SK-N-SH (cell line): ENCODE results near the gene ANKRD33B. TPM values are rescaled to one million over a fixed set of nuclear protein-coding genes. Genes with fewer than 3 reads are reported as not detected.

Experiments
- CTCF ChIA-PET: fragments of 300-600, 350-600 bp; formaldehyde crosslinking; extraction: SDS; loops from one replicate; lab custom pipeline; 2021; lab: Yijun Ruan, JAX
- POLR2A ChIA-PET: fragments of 350-600 bp; sonication (Branson Sonifier 250); formaldehyde crosslinking; extraction: SDS; loops from one replicate; lab custom pipeline; 2020; ENCODE audit warnings: antibody characterized with exemption, inconsistent platforms; lab: Yijun Ruan, JAX
- DNase-seq: peaks from one replicate; pipeline ENCODE4 v3.0.0; 2012
- H2AFZ ChIP-seq: fragments of 200-600 bp; sonication (generic); 2 replicates; pipeline ENCODE4 v1.8.1; 2016; ENCODE audit warnings: antibody characterized with exemption, mild to moderate bottlenecking, low read depth
- H3F3A ChIP-seq: fragments of 200-600 bp; sonication (generic); replicated peaks from 2 replicates; pipeline ENCODE3; 2016; ENCODE audit warnings: antibody characterized with exemption, mild to moderate bottlenecking; ENCODE audit not compliant: insufficient read depth
- H3K27ac ChIP-seq, 2 experiments: fragments of 200-500 bp in 1 of 2; fragments of 200-600 bp in 1 of 2; sonication (Bioruptor generic) in 1 of 2; sonication (generic), shearing (Covaris generic) in 1 of 2; 2 replicates each; pipeline versions ENCODE4 v1.5.1 to v1.6.1; 2014 to 2016; ENCODE audit warnings: low read depth in 2 of 2, inconsistent platforms in 1 of 2, low read length in 1 of 2, mild to moderate bottlenecking in 1 of 2, mixed read lengths in 1 of 2
- H3K27me3 ChIP-seq: fragments of 200-600 bp; sonication (generic), shearing (Covaris generic); 2 replicates; pipeline ENCODE4 v1.6.1; 2016; ENCODE audit warnings: mixed run types; ENCODE audit not compliant: insufficient read depth
- H3K36me3 ChIP-seq, 2 experiments: fragments of 200-500 bp in 1 of 2; fragments of 200-600 bp in 1 of 2; sonication (Bioruptor generic) in 1 of 2; sonication (generic) in 1 of 2; replicated peaks in 1 of 2; 2 replicates each; pipeline versions ENCODE3 to v1.5.1; 2014 to 2016; ENCODE audit warnings: low read length in 1 of 2, mild to moderate bottlenecking in 1 of 2; ENCODE audit not compliant: insufficient read depth in 2 of 2, control insufficient read depth in 1 of 2
- H3K4me1 ChIP-seq, 2 experiments: fragments of 200-500 bp in 1 of 2; fragments of 200-600 bp in 1 of 2; sonication (Bioruptor generic) in 1 of 2; sonication (generic), shearing (Covaris generic) in 1 of 2; 2 replicates each; pipeline versions ENCODE4 v1.5.1 to v1.6.1; 2014 to 2016; ENCODE audit warnings: low read depth in 1 of 2, low read length in 1 of 2, mixed run types in 1 of 2; ENCODE audit not compliant: insufficient read depth in 2 of 2, control insufficient read depth in 1 of 2
- H3K4me2 ChIP-seq: fragments of 200-600 bp; sonication (generic), shearing (Covaris generic); 2 replicates; pipeline ENCODE4 v1.6.1; 2017; ENCODE audit warnings: mixed run types
- H3K4me3 ChIP-seq, 2 experiments: fragments of 200-500 bp in 1 of 2; fragments of 200-600 bp in 1 of 2; sonication (Bioruptor generic) in 1 of 2; sonication (generic), shearing (Covaris generic) in 1 of 2; 2 replicates each; pipeline versions ENCODE4 v1.5.1 to v1.8.1; 2014 to 2016; ENCODE audit warnings: low read depth in 2 of 2, inconsistent platforms in 1 of 2, low read length in 1 of 2, mild to moderate bottlenecking in 1 of 2, mixed read lengths in 1 of 2, moderate library complexity in 1 of 2
- H3K79me2 ChIP-seq: fragments of 200-600 bp; sonication (generic); 2 replicates; pipeline ENCODE4 v1.8.1; 2017; ENCODE audit warnings: mild to moderate bottlenecking; ENCODE audit not compliant: insufficient read depth
- H3K9ac ChIP-seq: fragments of 200-600 bp; sonication (generic); 2 replicates; pipeline ENCODE4 v1.6.1; 2017; ENCODE audit warnings: mixed run types
- H3K9me2 ChIP-seq: fragments of 200-600 bp; sonication (generic); 2 replicates; pipeline ENCODE4 v1.6.1; 2017; ENCODE audit warnings: mixed run types
- H3K9me3 ChIP-seq: fragments of 200-600 bp; sonication (generic); 2 replicates; pipeline ENCODE4 v1.6.1; 2017; ENCODE audit warnings: mixed run types, mild to moderate bottlenecking, moderate library complexity
- H4K20me1 ChIP-seq: fragments of 200-600 bp; sonication (generic); 2 replicates; pipeline ENCODE4 v1.6.1; 2017; ENCODE audit warnings: mild to moderate bottlenecking, mixed run types; ENCODE audit not compliant: insufficient read depth
- CTCF ChIP-seq: fragments of 200-600 bp; sonication (generic); IDR thresholded peaks from 2 replicates; pipeline ENCODE4 v1.6.1; 2017; ENCODE audit warnings: antibody characterized with exemption, mild to moderate bottlenecking, moderate library complexity
- ELF1 ChIP-seq: IDR thresholded peaks from 2 replicates; pipeline ENCODE4 v1.4.0; 2012
- EP300 ChIP-seq, 2 experiments: IDR thresholded peaks; 2 replicates each; pipeline versions ENCODE4 v1.4.0 to v1.6.1; 2012; ENCODE audit warnings: borderline replicate concordance in 1 of 2, low read depth in 1 of 2, low read length in 1 of 2
- EZH2phosphoT487 ChIP-seq: fragments of 200-600 bp; sonication (generic); IDR thresholded peaks from 2 replicates; pipeline ENCODE4 v1.6.1; 2017; ENCODE audit warnings: low read depth, mixed run types, mild to moderate bottlenecking, antibody characterized with exemption, moderate library complexity, borderline replicate concordance
- FOSL2 ChIP-seq: IDR thresholded peaks from 2 replicates; pipeline ENCODE4 v1.4.0; 2012; ENCODE audit warnings: low read depth, mild to moderate bottlenecking, moderate library complexity, borderline replicate concordance
- FOXM1 ChIP-seq: IDR thresholded peaks from 2 replicates; pipeline ENCODE4 v1.4.0; 2012; ENCODE audit warnings: low read depth, mild to moderate bottlenecking
- IRF3 ChIP-seq: fragments of 150-350 bp; IDR thresholded peaks from 2 replicates; pipeline ENCODE4 v1.6.1; 2016; ENCODE audit warnings: mild to moderate bottlenecking, low read depth, low read length
- MAX ChIP-seq: IDR thresholded peaks from 2 replicates; pipeline ENCODE4 v1.4.0; 2012; ENCODE audit warnings: low read depth
- MXI1 ChIP-seq: IDR thresholded peaks from 2 replicates; pipeline ENCODE4 v1.6.1; 2012; ENCODE audit warnings: mild to moderate bottlenecking, low read depth, low read length, improper control_type of control experiment
- PBX3 ChIP-seq: IDR thresholded peaks from 2 replicates; pipeline ENCODE4; 2012
- RAD21 ChIP-seq: IDR thresholded peaks from 2 replicates; pipeline ENCODE4 v1.6.1; 2012; ENCODE audit warnings: mild to moderate bottlenecking, low read length
- RCOR1 ChIP-seq: fragments of 150-350 bp; IDR thresholded peaks from 2 replicates; pipeline ENCODE4 v1.6.1; 2017; ENCODE audit warnings: antibody characterized with exemption, low read length
- SIN3A ChIP-seq: IDR thresholded peaks from 2 replicates; pipeline ENCODE4 v1.6.1; 2012; ENCODE audit warnings: low read depth, mild to moderate bottlenecking, low read length, moderate library complexity, borderline replicate concordance
- SMC3 ChIP-seq: IDR thresholded peaks from 2 replicates; pipeline ENCODE4 v1.6.1; 2012; ENCODE audit warnings: low read depth, low read length, improper control_type of control experiment
- TCF12 ChIP-seq: IDR thresholded peaks from 2 replicates; pipeline ENCODE4 v1.4.0; 2012
- USF2 ChIP-seq: fragments of 150-350 bp; IDR thresholded peaks from 2 replicates; pipeline ENCODE4 v1.6.1; 2017; ENCODE audit warnings: antibody characterized with exemption, low read length, low read depth, borderline replicate concordance
- YY1 ChIP-seq: IDR thresholded peaks from 2 replicates; pipeline ENCODE4 v1.4.0; 2012; ENCODE audit warnings: low read depth, mild to moderate bottlenecking
- ZBTB33 ChIP-seq: IDR thresholded peaks from 2 replicates; pipeline ENCODE4 v1.4.0; 2012; ENCODE audit warnings: low read depth, borderline replicate concordance
- WGBS: methylation state at CpG from one replicate; pipeline ENCODE4 v1.1.6; 2017; ENCODE audit warnings: low lambda C conversion rate; 5-methylcytosine and 5-hydroxymethylcytosine counted together
- polyA plus RNA-seq, 3 experiments: library from polyadenylated mRNA; depleted of rRNA; stranded (reverse); fragments of >200 nt; gene quantifications; 2 replicates each; pipeline ENCODE4 v1.2.3, GENCODE V29; 2012

Gene ANKRD33B
- polyA plus RNA-seq, 1 of the 3 experiments (the other 2 are of a cell fraction) = 1.8 TPM

GRCh38 chr5:10634050-10634449 lies 70.2 kb downstream of the ANKRD33B start:
- peaks cover 8% of the 10 kb centered on the region; the same call in 1 of the 2 replicates for H3K79me2 ChIP-seq
- no peak overlapping the region for H3K4me3 ChIP-seq
- POLR2A ChIA-PET = no interaction called here
- H3K27ac ChIP-seq = no peak overlapping the region
- 0 out of 2 replicates have a peak, but pooled peaks cover 4% of the 10 kb centered on the region for H4K20me1 ChIP-seq
- no peak for TF ChIP-seq ZBTB33
- TF ChIP-seq ELF1 = no peak
- no peak for TF ChIP-seq RCOR1
- H3K4me2 ChIP-seq = no peak overlapping the region
- no peak for DNase-seq
- no peaks in the 10 kb centered on the region for H3K36me3 ChIP-seq
- no peaks in the 10 kb centered on the region for H3K9me3 ChIP-seq
- no peaks in the 10 kb centered on the region for H3F3A ChIP-seq
- no peak overlapping the region for H3K9ac ChIP-seq
- CTCF ChIA-PET = interaction anchor here (6.5 kb wide), 1 partner anchor 181 kb away, joined by 33 read pairs; no protein-coding TSS in a partner anchor
- 77% methylated on average over 4 of the region's 4 CpGs for WGBS
- H3K27me3 ChIP-seq = no peaks in the 10 kb centered on the region
- H3K4me1 ChIP-seq = peaks cover 0 to 12% of the 10 kb centered on the region in 2 experiments; a peak in 1 of 4 replicates
- H3K9me2 ChIP-seq = no peaks in the 10 kb centered on the region
- H2AFZ ChIP-seq = no peak overlapping the region

GRCh38 chr5:10634562-10634961 lies 70.7 kb downstream of the ANKRD33B start:
- no peak overlapping the region for H3K27ac ChIP-seq
- no peaks in the 10 kb centered on the region for H3F3A ChIP-seq
- H3K4me1 ChIP-seq = peaks cover 0 to 12% of the 10 kb centered on the region in 2 experiments; a peak in 1 of 4 replicates
- H3K4me3 ChIP-seq = no peak overlapping the region
- H3K27me3 ChIP-seq = no peaks in the 10 kb centered on the region
- H3K36me3 ChIP-seq = no peaks in the 10 kb centered on the region
- H3K79me2 ChIP-seq = peaks cover 5% of the 10 kb centered on the region; the same call in 1 of the 2 replicates
- 88% methylated on average over 2 of the region's 2 CpGs for WGBS
- DNase-seq = no peak
- no peak overlapping the region for H2AFZ ChIP-seq
- CTCF ChIA-PET = interaction anchor here (6.5 kb wide), 1 partner anchor 182 kb away, joined by 33 read pairs; no protein-coding TSS in a partner anchor
- no peaks in the 10 kb centered on the region for H3K9me2 ChIP-seq
- H4K20me1 ChIP-seq = 0 out of 2 replicates have a peak, but pooled peaks cover 4% of the 10 kb centered on the region
- POLR2A ChIA-PET = no interaction called here
- no peaks in the 10 kb centered on the region for H3K9me3 ChIP-seq
- H3K9ac ChIP-seq = no peak overlapping the region
- no peak overlapping the region for H3K4me2 ChIP-seq
- TF ChIP-seq EZH2phosphoT487 (no peak), MAX (no peak), SMC3 (no peak), RAD21 (no peak), PBX3 (no peak), FOSL2 (no peak), TCF12 (no peak), SIN3A (no peak), YY1 (no peak), EP300 (IDR thresholded peaks at IDR 0.05; ENCODE audit: borderline replicate concordance in 1 of 2, low read depth in 1 of 2, low read length in 1 of 2) (no peak), ZBTB33 (no peak), MXI1 (no peak), CTCF (no peak), FOXM1 (no peak), IRF3 (no peak), USF2 (no peak)
